ENCODE measurements around the gene CEP295NL. TPM values are rescaled to one million over a fixed set of nuclear protein-coding genes. Genes with fewer than 3 reads are reported as not detected.
"Not testable (repeated sequence)": the region's sequence is repeated elsewhere in the genome, so short reads cannot be mapped to it uniquely, and the experiment has no call there.

CEP295NL gene
- total RNA-seq, 2 experiments from 2014 or later, result not detected

DNA sequence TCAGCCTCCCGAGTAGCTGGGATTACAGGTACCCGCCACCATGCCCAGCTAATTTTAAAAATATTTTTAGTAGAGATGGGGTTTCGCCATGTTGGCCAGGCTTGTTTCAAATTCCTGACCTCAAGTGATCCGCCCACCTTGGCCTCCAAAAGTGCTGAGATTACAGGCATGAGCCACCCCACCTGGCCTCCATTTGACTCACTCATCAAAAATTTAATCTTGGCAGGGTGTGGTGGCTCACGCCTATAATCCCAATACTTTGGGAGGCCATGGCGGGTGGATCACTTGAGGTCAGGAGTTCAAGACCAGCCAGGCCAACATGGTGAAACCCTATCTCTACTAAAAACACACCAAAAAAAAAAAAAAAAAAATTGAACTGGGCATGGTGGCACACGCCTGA, 8.5 kb upstream of the CEP295NL start:
- H3K27me3 Mint-ChIP-seq (ENCODE audit: low read depth); CTCF ChIA-PET; DNase-seq; H3K36me3 Mint-ChIP-seq (ENCODE audit: low read depth); H3K4me1 Mint-ChIP-seq (ENCODE audit: low read depth); H3K27ac Mint-ChIP-seq; H3K4me3 Mint-ChIP-seq; intact Hi-C loops (cut with micrococcal nuclease); H3K9me3 Mint-ChIP-seq: not testable (repeated sequence)

DNA sequence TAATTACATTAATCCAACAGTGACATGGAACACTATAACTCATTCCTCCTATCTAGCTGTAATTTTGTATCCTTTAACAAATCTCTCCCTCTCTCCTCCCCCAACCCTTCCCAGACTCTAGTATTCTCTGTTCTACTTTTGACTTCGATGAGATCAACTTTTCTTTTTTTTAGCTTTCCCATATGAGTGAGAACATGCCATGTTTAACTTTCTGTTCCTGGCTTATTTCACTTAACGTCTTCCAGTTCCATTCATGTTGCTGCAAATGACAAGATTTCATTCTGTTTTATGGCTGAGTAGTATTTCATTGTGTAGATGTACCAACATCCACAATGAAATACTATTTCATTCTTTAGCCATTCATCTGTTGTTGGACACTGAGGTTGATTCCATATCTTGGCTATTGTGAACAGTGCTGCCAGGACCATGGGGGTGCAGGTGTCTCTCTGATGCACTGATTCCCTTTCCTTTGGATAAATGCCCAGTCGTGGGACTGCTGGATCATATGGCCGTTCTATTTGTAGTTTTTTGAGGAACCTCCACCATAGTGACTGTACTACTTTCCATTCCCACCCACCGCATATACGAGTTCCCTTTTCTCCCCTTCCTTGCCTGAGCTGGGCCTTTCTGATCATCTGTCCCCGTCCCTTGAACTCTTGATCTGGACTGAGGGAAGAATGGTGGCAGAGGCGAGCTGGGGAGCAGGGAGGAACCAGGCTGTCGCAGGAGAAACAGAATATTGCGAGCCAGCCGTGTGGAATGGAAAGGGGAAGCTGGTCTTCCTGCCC, 7.7 kb upstream of the CEP295NL start:
- Mint-ChIP-seq H3K4me1 (ENCODE audit: low read depth) (no peaks in the 10 kb centered on the region), H3K27ac (no peak overlapping the region), H3K27me3 (ENCODE audit: low read depth) (no peaks in the 10 kb centered on the region), H3K9me3 (no peaks in the 10 kb centered on the region), H3K4me3 (no peak overlapping the region), H3K36me3 (ENCODE audit: low read depth) (no peaks in the 10 kb centered on the region)
- intact Hi-C loops (cut with micrococcal nuclease), result no loop called here
- CTCF ChIA-PET, result no interaction called here
- no peak for DNase-seq

- H3K4me1 Mint-ChIP-seq (ENCODE audit: low read depth), result peaks cover 3% of the 10 kb centered on the region
- DNase-seq, result no peak
- no peaks in the 10 kb centered on the region for H3K9me3 Mint-ChIP-seq
- H3K27me3 Mint-ChIP-seq (ENCODE audit: low read depth), result no peaks in the 10 kb centered on the region
- intact Hi-C loops (cut with micrococcal nuclease), result no loop called here
- no peak overlapping the region for H3K27ac Mint-ChIP-seq
- no peaks in the 10 kb centered on the region for H3K36me3 Mint-ChIP-seq (ENCODE audit: low read depth)
- no peak overlapping the region for H3K4me3 Mint-ChIP-seq
- CTCF ChIA-PET, result no interaction called here
Observed at GRCh38 chr17:78908426-78908825, 5.4 kb upstream of the CEP295NL start.

DNA sequence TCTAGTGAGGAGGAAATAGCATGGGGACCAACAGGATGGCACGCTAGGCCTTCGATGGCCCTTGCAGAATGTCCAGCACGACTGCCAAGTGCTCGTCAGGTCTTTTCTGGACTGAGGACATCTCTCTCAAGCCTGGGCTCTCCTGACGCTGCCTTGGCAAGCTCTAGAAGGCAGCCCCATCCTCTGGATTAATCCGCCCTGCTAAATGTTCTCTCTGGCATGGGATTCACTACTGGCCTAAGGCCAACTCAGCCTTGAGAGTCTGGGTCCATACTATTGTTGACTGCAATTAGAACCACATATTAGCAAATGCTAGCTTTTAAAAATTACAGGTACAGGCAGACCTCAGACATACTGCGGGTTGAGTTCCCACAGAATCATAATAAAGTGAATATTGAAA, 2.5 kb upstream of the CEP295NL start:
- H3K36me3 Mint-ChIP-seq (ENCODE audit: low read depth), result no peaks in the 10 kb centered on the region
- CTCF ChIA-PET, result no interaction called here
- H3K27me3 Mint-ChIP-seq (ENCODE audit: low read depth), result no peaks in the 10 kb centered on the region

DNA sequence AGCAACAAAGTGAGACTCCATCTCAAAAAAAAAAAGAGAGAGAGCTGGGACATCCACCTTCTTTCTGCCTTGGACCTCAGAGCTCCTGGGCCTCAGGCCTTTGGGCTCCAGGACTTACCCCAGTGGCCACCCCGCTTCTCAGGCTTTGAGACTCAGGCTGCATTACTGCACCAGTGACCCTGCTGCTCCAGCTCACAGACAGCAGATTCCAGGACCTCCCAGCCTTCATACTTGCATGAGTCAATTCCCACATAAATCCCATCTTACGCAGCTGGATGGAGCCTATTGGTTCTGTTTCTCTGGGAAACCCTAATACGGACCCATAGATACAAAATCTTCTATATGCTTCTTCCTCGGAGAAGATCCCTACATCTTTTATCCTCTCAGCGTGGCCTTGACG, 2.1 kb upstream of the CEP295NL start:
- intact Hi-C loops (cut with micrococcal nuclease), result no loop called here
- no peaks in the 10 kb centered on the region for H3K36me3 Mint-ChIP-seq (ENCODE audit: low read depth)
- CTCF ChIA-PET, result no interaction called here

More for the DNA sequence above, 2.5 kb upstream of the CEP295NL start:
- intact Hi-C loops (cut with micrococcal nuclease), result no loop called here
- no peaks in the 10 kb centered on the region for H3K9me3 Mint-ChIP-seq
- DNase-seq, result no peak
- no peak overlapping the region for H3K27ac Mint-ChIP-seq
- H3K4me1 Mint-ChIP-seq (ENCODE audit: low read depth), result peaks cover 8% of the 10 kb centered on the region
- no peak overlapping the region for H3K4me3 Mint-ChIP-seq

GRCh38 chr17:78904371-78904770, 1.4 kb upstream of the CEP295NL start:
- DNase-seq, result no peak
- Mint-ChIP-seq H3K27ac (no peak overlapping the region), H3K4me3 (no peak overlapping the region), H3K9me3 (no peaks in the 10 kb centered on the region), H3K27me3 (ENCODE audit: low read depth) (no peaks in the 10 kb centered on the region), H3K4me1 (ENCODE audit: low read depth) (peaks cover 8% of the 10 kb centered on the region), H3K36me3 (ENCODE audit: low read depth) (no peaks in the 10 kb centered on the region)
- CTCF ChIA-PET, result interaction anchor here (0.6 kb wide), 1 partner anchor 61 kb away, joined by 3 read pairs; no protein-coding TSS in a partner anchor
- intact Hi-C loops (cut with micrococcal nuclease), result no loop called here

More for the DNA sequence above, 2.1 kb upstream of the CEP295NL start:
- Mint-ChIP-seq H3K27ac (no peak overlapping the region), H3K27me3 (ENCODE audit: low read depth) (no peaks in the 10 kb centered on the region), H3K9me3 (no peaks in the 10 kb centered on the region), H3K4me3 (no peak overlapping the region), H3K4me1 (ENCODE audit: low read depth) (peaks cover 8% of the 10 kb centered on the region)
- no peak for DNase-seq

- CTCF ChIA-PET; H3K27me3 Mint-ChIP-seq (ENCODE audit: low read depth); H3K4me3 Mint-ChIP-seq; H3K36me3 Mint-ChIP-seq (ENCODE audit: low read depth); intact Hi-C loops (cut with micrococcal nuclease); H3K4me1 Mint-ChIP-seq (ENCODE audit: low read depth); DNase-seq; H3K9me3 Mint-ChIP-seq; H3K27ac Mint-ChIP-seq: not testable (repeated sequence)
Observed at GRCh38 chr17:78902231-78902630, 770 bp downstream of the CEP295NL start.

- H3K27me3 Mint-ChIP-seq (ENCODE audit: low read depth), result no peaks in the 10 kb centered on the region
- CTCF ChIA-PET, result no interaction called here
- peaks cover 8% of the 10 kb centered on the region for H3K4me1 Mint-ChIP-seq (ENCODE audit: low read depth)
- H3K9me3 Mint-ChIP-seq, result no peaks in the 10 kb centered on the region
- H3K36me3 Mint-ChIP-seq (ENCODE audit: low read depth), result no peaks in the 10 kb centered on the region
- H3K4me3 Mint-ChIP-seq, result no peak overlapping the region
- intact Hi-C loops (cut with micrococcal nuclease), result no loop called here
- no peak overlapping the region for H3K27ac Mint-ChIP-seq
- no peak for DNase-seq
Observed at GRCh38 chr17:78901806-78902205, 1.2 kb downstream of the CEP295NL start.

GRCh38 chr17:78900816-78901215, 2.2 kb downstream of the CEP295NL start:
- Mint-ChIP-seq H3K9me3 (no peaks in the 10 kb centered on the region), H3K36me3 (ENCODE audit: low read depth) (no peaks in the 10 kb centered on the region), H3K27me3 (ENCODE audit: low read depth) (no peaks in the 10 kb centered on the region), H3K27ac (no peak overlapping the region), H3K4me1 (ENCODE audit: low read depth) (peaks cover 8% of the 10 kb centered on the region), H3K4me3 (no peak overlapping the region)
- intact Hi-C loops (cut with micrococcal nuclease), result no loop called here
- DNase-seq, result no peak
- CTCF ChIA-PET, result interaction anchor here (0.6 kb wide), 2 partner anchors 75 to 121 kb away, joined by 3 to 4 read pairs; no protein-coding TSS in a partner anchor

- CTCF ChIA-PET, result no interaction called here
- no peaks in the 10 kb centered on the region for H3K9me3 Mint-ChIP-seq
- H3K4me3 Mint-ChIP-seq, result no peak overlapping the region
- no peaks in the 10 kb centered on the region for H3K27me3 Mint-ChIP-seq (ENCODE audit: low read depth)
- H3K4me1 Mint-ChIP-seq (ENCODE audit: low read depth), result peaks cover 8% of the 10 kb centered on the region
- no peak for DNase-seq
- no peak overlapping the region for H3K27ac Mint-ChIP-seq
- H3K36me3 Mint-ChIP-seq (ENCODE audit: low read depth), result no peaks in the 10 kb centered on the region
- intact Hi-C loops (cut with micrococcal nuclease), result no loop called here
Observed at GRCh38 chr17:78899361-78900260, 3.4 kb downstream of the CEP295NL start.

GRCh38 chr17:78898947-78899346, 4.1 kb downstream of the CEP295NL start:
- intact Hi-C loops (cut with micrococcal nuclease), result no loop called here
- Mint-ChIP-seq H3K36me3 (ENCODE audit: low read depth) (no peaks in the 10 kb centered on the region), H3K4me3 (no peak overlapping the region), H3K4me1 (ENCODE audit: low read depth) (peaks cover 8% of the 10 kb centered on the region), H3K9me3 (no peaks in the 10 kb centered on the region), H3K27me3 (ENCODE audit: low read depth) (no peaks in the 10 kb centered on the region), H3K27ac (no peak overlapping the region)
- CTCF ChIA-PET, result no interaction called here
- no peak for DNase-seq

DNA sequence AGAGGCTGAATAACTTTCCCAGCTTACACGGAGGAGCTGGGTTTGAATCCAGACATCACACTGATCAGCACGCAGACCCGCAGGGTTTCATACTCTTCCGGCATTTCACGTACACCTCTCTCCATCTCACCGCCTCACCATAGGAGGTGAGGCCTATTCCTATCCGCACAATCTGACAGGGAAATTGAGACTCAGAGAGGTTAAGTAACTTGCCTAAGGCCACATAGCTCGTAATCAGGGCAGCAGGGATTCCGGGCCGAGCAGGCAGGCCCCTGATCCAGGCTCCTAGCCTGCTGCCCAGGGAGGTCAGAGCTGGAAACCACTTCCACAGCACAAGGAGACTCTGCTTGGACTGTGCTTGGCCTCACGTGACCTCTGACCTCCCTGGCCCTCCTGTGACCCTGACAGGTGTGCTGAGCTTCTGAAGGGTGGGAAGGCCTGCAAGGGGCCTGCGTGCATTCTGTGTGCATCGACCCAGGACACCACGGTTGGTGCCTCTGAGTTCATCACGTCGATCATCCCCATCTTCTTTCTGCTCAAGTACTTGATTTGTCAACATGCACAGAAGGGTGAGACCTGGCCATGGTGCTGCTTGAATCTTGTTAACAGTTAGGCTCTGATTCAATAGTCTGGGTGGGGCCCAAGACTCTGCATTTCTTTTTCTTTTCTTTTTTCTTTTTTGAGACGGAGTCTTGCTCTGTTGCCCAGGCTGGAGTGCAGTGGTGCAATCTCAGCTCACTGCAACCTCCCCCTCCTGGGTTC, 4.7 kb downstream of the CEP295NL start:
- CTCF ChIA-PET, result interaction anchor here (1.0 kb wide), 1 partner anchor 24 kb away, joined by 5 read pairs; no protein-coding TSS in a partner anchor
- Mint-ChIP-seq H3K36me3 (ENCODE audit: low read depth) (no peaks in the 10 kb centered on the region), H3K4me3 (no peak overlapping the region), H3K27me3 (ENCODE audit: low read depth) (no peaks in the 10 kb centered on the region), H3K4me1 (ENCODE audit: low read depth) (peaks cover 3% of the 10 kb centered on the region), H3K27ac (no peak overlapping the region), H3K9me3 (no peaks in the 10 kb centered on the region)
- intact Hi-C loops (cut with micrococcal nuclease), result no loop called here
- DNase-seq, result no peak

All from activated naive CD4-positive, alpha-beta T cell treated with anti-CD3 and anti-CD28 coated beads for 36 hours (primary cell).